ENCODE data around the gene THADA.
A peak's percentile ranks its signal among the peaks of the same experiment; 100 is the strongest.

THADA gene

GRCh38 chr2:43495727-43496126 is 100.1 kb downstream of the THADA start:
- Histone ChIP-seq H3K9ac (ENCODE audit: low read length in 2 of 2) (no peak overlapping the region), H3K27me3 (ENCODE audit: control insufficient read depth in 1 of 2, insufficient read depth in 2 of 2, low read length in 2 of 2) (no peaks in the 10 kb centered on the region), H3K27ac (ENCODE audit: low read length) (no peak overlapping the region)

GRCh38 chr2:43493954-43494353 is 101.9 kb downstream of the THADA start:
- Histone ChIP-seq H3K27me3 (ENCODE audit: control insufficient read depth in 1 of 2, insufficient read depth in 2 of 2, low read length in 2 of 2) (no peaks in the 10 kb centered on the region), H3K9me3 (ENCODE audit: control insufficient read depth in 2 of 2, low read length in 2 of 2) (no peaks in the 10 kb centered on the region), H3K9ac (ENCODE audit: low read length in 2 of 2) (no peak overlapping the region), H3K36me3 (ENCODE audit: control insufficient read depth in 2 of 2, insufficient read depth in 2 of 2, low read length in 2 of 2) (peaks cover 2 to 8% of the 10 kb centered on the region in 2 donors), H3K27ac (ENCODE audit: low read length) (no peak overlapping the region), H3K4me1 (ENCODE audit: control insufficient read depth, insufficient read depth, low read length) (no peaks in the 10 kb centered on the region), H3K4me3 (ENCODE audit: low read length in 2 of 2) (no peak overlapping the region)

More at GRCh38 chr2:43495727-43496126, 100.1 kb downstream of the THADA start:
- no peak overlapping the region for H3K4me3 ChIP-seq (ENCODE audit: low read length in 2 of 2)
- peaks cover 2 to 8% of the 10 kb centered on the region in 2 donors for H3K36me3 ChIP-seq (ENCODE audit: control insufficient read depth in 2 of 2, insufficient read depth in 2 of 2, low read length in 2 of 2)
- H3K9me3 ChIP-seq (ENCODE audit: control insufficient read depth in 2 of 2, low read length in 2 of 2): no peaks in the 10 kb centered on the region
- no peaks in the 10 kb centered on the region for H3K4me1 ChIP-seq (ENCODE audit: control insufficient read depth, insufficient read depth, low read length)

DNA sequence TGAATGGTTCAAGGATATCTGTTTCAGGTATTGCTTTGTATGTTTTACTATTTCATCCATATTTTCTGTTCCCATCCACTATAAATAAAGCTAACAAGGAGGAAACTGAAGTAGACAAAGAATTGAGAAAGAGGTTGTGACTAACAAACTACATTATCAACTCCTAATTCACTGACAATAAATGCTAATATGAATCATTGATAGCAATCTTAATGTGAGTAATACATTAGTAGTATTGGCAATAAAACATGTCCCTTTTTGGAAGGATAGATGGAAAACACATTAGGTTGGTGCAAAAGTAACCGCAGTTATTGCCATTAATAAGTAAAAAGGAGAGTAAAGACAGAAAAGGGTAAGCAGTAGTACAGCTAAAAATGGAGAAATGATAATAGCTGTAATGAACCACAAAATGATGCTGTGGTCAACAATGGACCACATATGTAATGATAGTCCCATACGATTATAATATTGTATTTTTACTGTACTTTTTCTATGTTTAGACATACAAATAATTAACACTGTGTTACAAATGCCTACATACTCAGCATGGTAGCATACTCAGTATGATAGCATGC is 104.7 kb downstream of the THADA start:
- Histone ChIP-seq H3K4me1 (ENCODE audit: control insufficient read depth, insufficient read depth, low read length) (no peaks in the 10 kb centered on the region), H3K9me3 (ENCODE audit: control insufficient read depth in 2 of 2, low read length in 2 of 2) (no peaks in the 10 kb centered on the region), H3K4me3 (ENCODE audit: low read length in 2 of 2) (no peak overlapping the region), H3K27ac (ENCODE audit: low read length) (no peak overlapping the region), H3K27me3 (ENCODE audit: control insufficient read depth in 1 of 2, insufficient read depth in 2 of 2, low read length in 2 of 2) (no peaks in the 10 kb centered on the region), H3K9ac (ENCODE audit: low read length in 2 of 2) (no peak overlapping the region), H3K36me3 (ENCODE audit: control insufficient read depth in 2 of 2, insufficient read depth in 2 of 2, low read length in 2 of 2) (peaks cover 0 to 2% of the 10 kb centered on the region in 2 donors)

GRCh38 chr2:43490252-43490786 is 105.5 kb downstream of the THADA start:
- Histone ChIP-seq H3K36me3 (ENCODE audit: control insufficient read depth in 2 of 2, insufficient read depth in 2 of 2, low read length in 2 of 2) (peaks cover 0 to 2% of the 10 kb centered on the region in 2 donors), H3K4me1 (ENCODE audit: control insufficient read depth, insufficient read depth, low read length) (no peaks in the 10 kb centered on the region), H3K27ac (ENCODE audit: low read length) (no peak overlapping the region), H3K27me3 (ENCODE audit: control insufficient read depth in 1 of 2, insufficient read depth in 2 of 2, low read length in 2 of 2) (no peaks in the 10 kb centered on the region), H3K4me3 (ENCODE audit: low read length in 2 of 2) (no peak overlapping the region), H3K9me3 (ENCODE audit: control insufficient read depth in 2 of 2, low read length in 2 of 2) (no peaks in the 10 kb centered on the region), H3K9ac (ENCODE audit: low read length in 2 of 2) (no peak overlapping the region)

DNA sequence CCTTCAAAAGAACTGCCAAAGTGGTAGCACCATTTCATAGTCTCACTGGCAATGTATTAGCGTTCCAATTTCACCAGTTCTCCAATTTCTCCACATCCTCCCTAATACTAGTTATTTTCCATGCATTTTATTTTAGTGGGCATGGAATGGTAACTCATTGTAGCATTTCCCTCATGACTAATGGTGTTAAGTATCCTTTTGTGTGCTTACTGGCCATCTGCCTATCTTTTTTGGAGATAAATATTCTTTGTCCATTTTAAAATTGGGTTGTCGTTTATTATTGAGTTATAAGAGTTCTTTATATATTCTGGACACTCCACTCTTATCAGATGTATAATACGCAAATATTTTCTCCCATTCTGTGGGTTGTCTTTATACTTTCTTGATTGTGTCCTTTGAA is 107.1 kb downstream of the THADA start:
- H3K4me1 ChIP-seq (ENCODE audit: control insufficient read depth, insufficient read depth, low read length): no peaks in the 10 kb centered on the region
- no peak overlapping the region for H3K27ac ChIP-seq (ENCODE audit: low read length)
- no peaks in the 10 kb centered on the region for H3K36me3 ChIP-seq (ENCODE audit: control insufficient read depth in 2 of 2, insufficient read depth in 2 of 2, low read length in 2 of 2)
- no peak overlapping the region for H3K4me3 ChIP-seq (ENCODE audit: low read length in 2 of 2)
- H3K9ac ChIP-seq (ENCODE audit: low read length in 2 of 2): no peak overlapping the region
- H3K9me3 ChIP-seq (ENCODE audit: control insufficient read depth in 2 of 2, low read length in 2 of 2): no peaks in the 10 kb centered on the region
- no peaks in the 10 kb centered on the region for H3K27me3 ChIP-seq (ENCODE audit: control insufficient read depth in 1 of 2, insufficient read depth in 2 of 2, low read length in 2 of 2)

DNA sequence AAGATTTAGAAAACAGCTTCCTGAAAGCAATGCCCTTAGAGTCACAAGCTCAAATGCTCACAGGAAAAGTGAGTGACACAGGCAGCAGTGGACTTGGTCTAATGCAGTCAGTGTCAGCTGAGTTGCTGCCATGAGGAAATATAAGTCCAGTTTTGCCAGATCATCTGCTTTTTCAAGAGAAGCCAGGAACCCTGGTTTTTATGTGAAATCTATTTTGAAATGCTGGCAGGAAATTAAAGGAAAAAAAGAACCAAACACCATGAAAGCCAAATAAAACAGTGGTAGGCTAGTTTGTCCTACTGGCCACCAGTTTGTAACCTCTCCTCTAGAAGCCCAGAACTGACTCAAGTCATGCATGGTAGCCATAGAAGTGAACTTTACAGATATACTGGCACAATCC is 109.2 kb downstream of the THADA start:
- Histone ChIP-seq H3K9ac (ENCODE audit: low read length in 2 of 2) (no peak overlapping the region), H3K36me3 (ENCODE audit: control insufficient read depth in 2 of 2, insufficient read depth in 2 of 2, low read length in 2 of 2) (no peaks in the 10 kb centered on the region), H3K4me3 (ENCODE audit: low read length in 2 of 2) (no peak overlapping the region), H3K4me1 (ENCODE audit: control insufficient read depth, insufficient read depth, low read length) (peaks cover 8% of the 10 kb centered on the region), H3K27ac (ENCODE audit: low read length) (no peak overlapping the region), H3K27me3 (ENCODE audit: control insufficient read depth in 1 of 2, insufficient read depth in 2 of 2, low read length in 2 of 2) (no peaks in the 10 kb centered on the region), H3K9me3 (ENCODE audit: control insufficient read depth in 2 of 2, low read length in 2 of 2) (no peaks in the 10 kb centered on the region)

- Histone ChIP-seq H3K36me3 (ENCODE audit: control insufficient read depth in 2 of 2, insufficient read depth in 2 of 2, low read length in 2 of 2) (no peaks in the 10 kb centered on the region), H3K4me1 (ENCODE audit: control insufficient read depth, insufficient read depth, low read length) (peaks cover 8% of the 10 kb centered on the region), H3K4me3 (ENCODE audit: low read length in 2 of 2) (no peak overlapping the region), H3K9me3 (ENCODE audit: control insufficient read depth in 2 of 2, low read length in 2 of 2) (no peaks in the 10 kb centered on the region), H3K27ac (ENCODE audit: low read length) (no peak overlapping the region), H3K9ac (ENCODE audit: low read length in 2 of 2) (no peak overlapping the region), H3K27me3 (ENCODE audit: control insufficient read depth in 1 of 2, insufficient read depth in 2 of 2, low read length in 2 of 2) (no peaks in the 10 kb centered on the region)
Measured at GRCh38 chr2:43484323-43484930, 111.4 kb downstream of the THADA start.

DNA sequence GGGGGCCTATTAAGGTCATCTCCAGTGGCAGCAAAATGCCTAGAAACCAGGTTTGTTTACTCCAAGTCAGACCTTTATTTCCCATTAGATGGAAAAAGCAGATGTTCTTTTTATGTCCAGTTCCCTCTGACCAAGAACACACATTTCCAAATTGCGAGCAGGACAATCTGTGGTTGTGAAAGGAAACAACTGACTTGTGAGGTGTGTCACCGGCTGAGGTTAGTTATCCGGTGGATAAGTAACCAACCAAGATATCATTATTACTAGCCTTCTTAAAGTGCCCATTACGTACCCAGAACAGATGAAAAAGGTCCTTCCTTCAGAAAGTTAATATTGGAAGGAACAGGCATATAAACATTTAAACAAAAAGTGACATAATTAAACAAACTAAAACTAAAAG is 112.9 kb downstream of the THADA start:
- Histone ChIP-seq H3K36me3 (ENCODE audit: control insufficient read depth in 2 of 2, insufficient read depth in 2 of 2, low read length in 2 of 2) (no peaks in the 10 kb centered on the region), H3K27ac (ENCODE audit: low read length) (peak overlapping the region; percentile 50), H3K4me1 (ENCODE audit: control insufficient read depth, insufficient read depth, low read length) (peaks cover 11% of the 10 kb centered on the region), H3K27me3 (ENCODE audit: control insufficient read depth in 1 of 2, insufficient read depth in 2 of 2, low read length in 2 of 2) (no peaks in the 10 kb centered on the region), H3K9me3 (ENCODE audit: control insufficient read depth in 2 of 2, low read length in 2 of 2) (no peaks in the 10 kb centered on the region), H3K4me3 (ENCODE audit: low read length in 2 of 2) (peak overlapping the region in 1 of 2 donors; percentile 8), H3K9ac (ENCODE audit: low read length in 2 of 2) (peak overlapping the region in 1 of 2 donors; percentile 32)

- Histone ChIP-seq H3K9me3 (ENCODE audit: control insufficient read depth in 2 of 2, low read length in 2 of 2) (no peaks in the 10 kb centered on the region), H3K4me1 (ENCODE audit: control insufficient read depth, insufficient read depth, low read length) (peaks cover 11% of the 10 kb centered on the region), H3K27ac (ENCODE audit: low read length) (peak overlapping the region; percentile 50), H3K9ac (ENCODE audit: low read length in 2 of 2) (peak overlapping the region in 1 of 2 donors; percentile 32), H3K36me3 (ENCODE audit: control insufficient read depth in 2 of 2, insufficient read depth in 2 of 2, low read length in 2 of 2) (no peaks in the 10 kb centered on the region), H3K4me3 (ENCODE audit: low read length in 2 of 2) (no peak overlapping the region), H3K27me3 (ENCODE audit: control insufficient read depth in 1 of 2, insufficient read depth in 2 of 2, low read length in 2 of 2) (no peaks in the 10 kb centered on the region)
Measured at GRCh38 chr2:43481927-43482542, 113.8 kb downstream of the THADA start.

DNA sequence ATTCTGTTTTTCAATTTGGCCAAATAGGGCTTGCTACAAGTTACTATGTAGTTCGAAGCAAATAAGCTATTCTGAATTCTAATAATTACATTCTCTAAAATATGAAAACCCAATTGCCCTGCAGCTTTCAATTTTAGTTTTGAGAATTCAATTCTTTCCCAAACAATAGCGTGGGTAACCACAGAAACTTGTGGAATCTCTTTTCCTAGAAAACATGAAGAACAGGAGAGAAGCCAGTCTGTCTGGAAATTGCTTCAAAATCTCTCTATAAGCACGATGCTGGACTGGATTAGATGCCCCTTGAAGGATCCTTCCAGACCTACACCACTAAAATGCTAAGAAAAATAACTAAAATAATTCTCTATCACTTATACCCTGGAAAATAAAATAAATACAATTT is 115.0 kb downstream of the THADA start:
- Histone ChIP-seq H3K4me1 (ENCODE audit: control insufficient read depth, insufficient read depth, low read length) (peaks cover 11% of the 10 kb centered on the region), H3K4me3 (ENCODE audit: low read length in 2 of 2) (no peak overlapping the region), H3K9ac (ENCODE audit: low read length in 2 of 2) (no peak overlapping the region), H3K9me3 (ENCODE audit: control insufficient read depth in 2 of 2, low read length in 2 of 2) (no peaks in the 10 kb centered on the region), H3K27ac (ENCODE audit: low read length) (no peak overlapping the region), H3K27me3 (ENCODE audit: control insufficient read depth in 1 of 2, insufficient read depth in 2 of 2, low read length in 2 of 2) (no peaks in the 10 kb centered on the region), H3K36me3 (ENCODE audit: control insufficient read depth in 2 of 2, insufficient read depth in 2 of 2, low read length in 2 of 2) (no peaks in the 10 kb centered on the region)

Measured in stomach smooth muscle (tissue), 2 donors.